CD8-positive, alpha-beta memory T cell (primary cell): ENCODE results near the gene MTR. TPM values are rescaled to one million over a fixed set of nuclear protein-coding genes. Genes with fewer than 3 reads are reported as not detected.

Experiments used
- CTCF ChIA-PET: fragments of 350-600 bp; sonication (Branson Sonifier 250); formaldehyde crosslinking; loops from one replicate; lab custom pipeline; 2021; ENCODE audit warnings: antibody characterized with exemption; lab: Charles Lee
- POLR2A ChIA-PET: fragments of 350-600 bp; sonication (Branson Sonifier 250); formaldehyde crosslinking; loops from one replicate; lab custom pipeline; 2021; ENCODE audit warnings: antibody characterized with exemption; lab: Charles Lee
- DNase-seq, 5 donors: peaks; one replicate each; pipeline versions ENCODE4 v3.0.0 to v3.0.0-alpha.2; 2020 to 2022; ENCODE audit warnings: mixed read lengths in 1 of 5
- H3K27ac ChIP-seq: one replicate; pipeline ENCODE4 v1.7.0; 2013; ENCODE audit warnings: low read depth, mild to moderate bottlenecking, low read length, moderate library complexity
- H3K27me3 ChIP-seq: 2 replicates; pipeline ENCODE4 v1.7.0; 2013; ENCODE audit warnings: low read length, mild to moderate bottlenecking; ENCODE audit not compliant: insufficient read depth, poor library complexity, severe bottlenecking
- H3K36me3 ChIP-seq: 2 replicates; pipeline ENCODE4 v1.7.0; 2013; ENCODE audit warnings: mild to moderate bottlenecking, low read length, moderate library complexity; ENCODE audit not compliant: insufficient read depth
- H3K4me1 ChIP-seq: 2 replicates; pipeline ENCODE4 v1.7.0; 2013; ENCODE audit warnings: mild to moderate bottlenecking, low read length, moderate library complexity; ENCODE audit not compliant: insufficient read depth
- H3K4me3 ChIP-seq: 2 replicates; pipeline ENCODE4 v1.7.0; 2013; ENCODE audit warnings: mild to moderate bottlenecking, low read length
- H3K9me3 ChIP-seq: 2 replicates; pipeline ENCODE4 v1.7.0; 2013; ENCODE audit warnings: mild to moderate bottlenecking, low read length
- H3K27ac Mint-ChIP-seq, 8 donors: one replicate each; pipeline ENCODE4 v1.8.0; 2020 to 2021; ENCODE audit warnings: mixed read lengths in 8 of 8, mild to moderate bottlenecking in 6 of 8, inconsistent platforms in 3 of 8, moderate library complexity in 3 of 8
- H3K27me3 Mint-ChIP-seq, 2 donors: one replicate each; pipeline ENCODE4 v1.8.0; 2020 to 2021; ENCODE audit warnings: mixed read lengths in 2 of 2, mild to moderate bottlenecking in 1 of 2, moderate library complexity in 1 of 2
- H3K36me3 Mint-ChIP-seq, 3 donors: one replicate each; pipeline ENCODE4 v1.8.0; 2020 to 2021; ENCODE audit warnings: mixed read lengths in 3 of 3, inconsistent platforms in 1 of 3, mild to moderate bottlenecking in 1 of 3
- H3K4me1 Mint-ChIP-seq, 3 donors: one replicate each; pipeline ENCODE4 v1.8.0; 2020 to 2021; ENCODE audit warnings: mixed read lengths in 3 of 3, inconsistent platforms in 1 of 3, mild to moderate bottlenecking in 1 of 3
- H3K4me3 Mint-ChIP-seq, 7 donors: one replicate each; pipeline ENCODE4 v1.8.0; 2020 to 2021; ENCODE audit warnings: mixed read lengths in 7 of 7, mild to moderate bottlenecking in 6 of 7, moderate library complexity in 4 of 7, inconsistent platforms in 2 of 7
- H3K9me3 Mint-ChIP-seq, 5 donors: one replicate each; pipeline ENCODE4 v1.8.0; 2020 to 2022; ENCODE audit warnings: mixed read lengths in 5 of 5, mild to moderate bottlenecking in 3 of 5, moderate library complexity in 2 of 5, inconsistent platforms in 1 of 5
- polyA plus RNA-seq: library from polyadenylated mRNA; unstranded; fragments of 300-500 nt; fragmentation: Illumina TruSeq; gene quantifications from one replicate; pipeline ENCODE4 v1.2.3, GENCODE V29; 2021
- total RNA-seq, 2 experiments: library from RNA; stranded (reverse); gene quantifications; one replicate each; pipeline ENCODE4 v1.2.3, GENCODE V29; 2021

Gene MTR
- total and polyA plus RNA-seq, 3 experiments from 2014 or later: 21.1 to 52.8 (median 48.0) TPM

- Histone ChIP-seq H3K9me3 (no peaks in the 10 kb centered on the region), H3K4me1 (no peaks in the 10 kb centered on the region), H3K27me3 (no peaks in the 10 kb centered on the region), H3K4me3 (no peak overlapping the region), H3K36me3 (no peaks in the 10 kb centered on the region), H3K27ac (no peak overlapping the region)
- DNase-seq: no peak
- no peaks in the 10 kb centered on the region for H3K36me3 Mint-ChIP-seq
- H3K4me3 Mint-ChIP-seq: no peak overlapping the region
- ChIA-PET POLR2A (no interaction called here), CTCF (interaction anchor here (1.2 kb wide), 1 partner anchor 59 kb away, joined by 3 read pairs; no protein-coding TSS in a partner anchor)
- H3K27me3 Mint-ChIP-seq: peaks cover 6 to 21% of the 10 kb centered on the region in 2 donors
- H3K27ac Mint-ChIP-seq: no peak overlapping the region
- peaks cover 0 to 5% (median 3%) of the 10 kb centered on the region in 3 donors for H3K4me1 Mint-ChIP-seq
- H3K9me3 Mint-ChIP-seq: no peaks in the 10 kb centered on the region
Observed at GRCh38 chr1:236762410-236762809, 32.7 kb upstream of the MTR start.

GRCh38 chr1:236765831-236766230, 29.3 kb upstream of the MTR start:
- H3K4me3 ChIP-seq: no peak overlapping the region
- Mint-ChIP-seq H3K4me3 (no peak overlapping the region), H3K27ac (no peak overlapping the region), H3K9me3 (no peaks in the 10 kb centered on the region), H3K4me1 (no peaks in the 10 kb centered on the region), H3K27me3 (peaks cover 8 to 43% of the 10 kb centered on the region in 2 donors), H3K36me3 (no peaks in the 10 kb centered on the region)
- no peak for DNase-seq
- no peaks in the 10 kb centered on the region for H3K27me3 ChIP-seq
- H3K4me1 ChIP-seq: no peaks in the 10 kb centered on the region
- ChIA-PET CTCF (no interaction called here), POLR2A (no interaction called here)
- no peaks in the 10 kb centered on the region for H3K36me3 ChIP-seq
- no peaks in the 10 kb centered on the region for H3K9me3 ChIP-seq
- no peak overlapping the region for H3K27ac ChIP-seq

- H3K27ac Mint-ChIP-seq: no peak overlapping the region
- H3K4me1 Mint-ChIP-seq: no peaks in the 10 kb centered on the region
- H3K9me3 ChIP-seq: no peaks in the 10 kb centered on the region
- H3K36me3 Mint-ChIP-seq: no peaks in the 10 kb centered on the region
- H3K4me3 ChIP-seq: no peak overlapping the region
- DNase-seq: no peak
- no peaks in the 10 kb centered on the region for H3K27me3 ChIP-seq
- no peaks in the 10 kb centered on the region for H3K4me1 ChIP-seq
- H3K27ac ChIP-seq: no peak overlapping the region
- ChIA-PET CTCF (no interaction called here), POLR2A (no interaction called here)
- H3K4me3 Mint-ChIP-seq: no peak overlapping the region
- no peaks in the 10 kb centered on the region for H3K9me3 Mint-ChIP-seq
- H3K36me3 ChIP-seq: no peaks in the 10 kb centered on the region
- H3K27me3 Mint-ChIP-seq: peaks cover 10 to 49% of the 10 kb centered on the region in 2 donors
Observed at GRCh38 chr1:236766506-236766905, 28.6 kb upstream of the MTR start.

- Histone ChIP-seq H3K36me3 (no peaks in the 10 kb centered on the region), H3K27me3 (no peaks in the 10 kb centered on the region), H3K9me3 (no peaks in the 10 kb centered on the region), H3K4me3 (no peak overlapping the region), H3K4me1 (no peaks in the 10 kb centered on the region), H3K27ac (no peak overlapping the region)
- ChIA-PET CTCF (interaction anchor here (1.6 kb wide), 1 partner anchor 8 kb away, joined by 7 read pairs; no protein-coding TSS in a partner anchor), POLR2A (no interaction called here)
- Mint-ChIP-seq H3K36me3 (no peaks in the 10 kb centered on the region), H3K4me3 (no peak overlapping the region), H3K27me3 (peaks cover 9 to 50% of the 10 kb centered on the region in 2 donors), H3K27ac (no peak overlapping the region), H3K9me3 (no peaks in the 10 kb centered on the region), H3K4me1 (no peaks in the 10 kb centered on the region)
- no peak for DNase-seq
Observed at GRCh38 chr1:236767276-236767675, 27.8 kb upstream of the MTR start.

DNA sequence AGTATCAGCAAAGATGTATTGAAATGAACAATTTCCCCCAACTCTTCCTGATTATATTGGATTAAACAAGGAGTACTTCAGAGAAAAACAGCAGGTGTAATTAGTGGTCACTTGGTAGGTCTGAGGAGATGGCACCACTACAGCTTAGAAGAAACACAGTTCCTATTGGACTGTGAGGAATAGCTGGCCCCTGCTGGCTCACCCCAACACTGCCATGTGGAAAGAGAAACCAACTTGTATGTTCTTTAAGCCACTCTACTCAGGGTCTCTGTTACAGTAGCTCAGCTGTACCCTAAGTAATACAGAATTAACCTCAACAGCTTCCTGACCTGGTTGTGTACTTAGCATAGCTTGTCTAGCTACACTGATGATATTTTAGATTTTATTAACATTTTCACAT, 26.5 kb upstream of the MTR start:
- Histone ChIP-seq H3K4me1 (no peaks in the 10 kb centered on the region), H3K36me3 (no peaks in the 10 kb centered on the region), H3K4me3 (no peak overlapping the region), H3K27ac (no peak overlapping the region), H3K9me3 (no peaks in the 10 kb centered on the region), H3K27me3 (peaks cover 3% of the 10 kb centered on the region)
- H3K27me3 Mint-ChIP-seq: peaks cover 9 to 54% of the 10 kb centered on the region in 2 donors
- no peak for DNase-seq
- H3K27ac Mint-ChIP-seq: no peak overlapping the region
- no peaks in the 10 kb centered on the region for H3K4me1 Mint-ChIP-seq
- ChIA-PET CTCF (interaction anchor here (1.6 kb wide), 1 partner anchor 9 kb away, joined by 7 read pairs; no protein-coding TSS in a partner anchor), POLR2A (interaction anchor here (0.5 kb wide), 1 partner anchor 168 kb away, joined by 3 read pairs; no protein-coding TSS in a partner anchor)
- H3K36me3 Mint-ChIP-seq: no peaks in the 10 kb centered on the region
- no peak overlapping the region for H3K4me3 Mint-ChIP-seq
- no peaks in the 10 kb centered on the region for H3K9me3 Mint-ChIP-seq

- no peak overlapping the region for H3K27ac ChIP-seq
- CTCF ChIA-PET: interaction anchor here (1.2 kb wide), 1 partner anchor 14 kb away, joined by 5 read pairs; no protein-coding TSS in a partner anchor
- H3K27ac Mint-ChIP-seq: no peak overlapping the region
- H3K4me1 ChIP-seq: no peaks in the 10 kb centered on the region
- no peaks in the 10 kb centered on the region for H3K4me1 Mint-ChIP-seq
- no peak for DNase-seq
- no peaks in the 10 kb centered on the region for H3K9me3 ChIP-seq
- no peaks in the 10 kb centered on the region for H3K36me3 ChIP-seq
- H3K4me3 ChIP-seq: no peak overlapping the region
- POLR2A ChIA-PET: no interaction called here
- H3K4me3 Mint-ChIP-seq: no peak overlapping the region
- H3K27me3 Mint-ChIP-seq: peaks cover 12 to 63% of the 10 kb centered on the region in 2 donors
- peaks cover 0 to 15% (median 0%) of the 10 kb centered on the region in 3 donors for H3K36me3 Mint-ChIP-seq
- H3K9me3 Mint-ChIP-seq: peaks cover 7 to 14% (median 8%) of the 10 kb centered on the region in 5 donors
- peaks cover 3% of the 10 kb centered on the region for H3K27me3 ChIP-seq
Observed at GRCh38 chr1:236773919-236774318, 21.2 kb upstream of the MTR start.

DNA sequence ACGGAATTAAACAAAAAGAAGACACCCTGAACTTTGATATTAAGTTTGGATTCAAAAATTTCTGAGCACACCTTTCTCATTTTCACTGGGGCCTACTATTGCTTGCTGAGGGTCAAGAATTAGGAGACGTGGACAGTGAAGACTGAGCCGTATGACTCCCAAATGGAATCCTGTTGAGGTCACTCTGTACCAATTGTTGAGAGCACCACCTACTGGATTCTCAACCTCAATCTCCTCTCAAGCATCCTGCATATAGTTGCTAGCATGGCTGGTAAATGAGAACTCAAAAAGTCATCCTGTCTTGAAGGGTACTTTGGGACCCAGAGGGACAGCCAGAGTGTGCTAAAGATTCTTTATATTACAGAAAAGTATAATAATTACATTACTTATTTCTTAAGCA, 20.2 kb upstream of the MTR start:
- CTCF ChIA-PET: no interaction called here
- Mint-ChIP-seq H3K4me1 (no peaks in the 10 kb centered on the region), H3K36me3 (peaks cover 0 to 22% (median 2%) of the 10 kb centered on the region in 3 donors), H3K27ac (no peak overlapping the region), H3K4me3 (no peak overlapping the region), H3K27me3 (peaks cover 22 to 63% of the 10 kb centered on the region in 2 donors), H3K9me3 (peaks cover 12 to 24% (median 14%) of the 10 kb centered on the region in 5 donors)
- Histone ChIP-seq H3K4me1 (no peaks in the 10 kb centered on the region), H3K27me3 (peaks cover 3% of the 10 kb centered on the region), H3K9me3 (no peaks in the 10 kb centered on the region), H3K36me3 (no peaks in the 10 kb centered on the region), H3K27ac (no peak overlapping the region), H3K4me3 (no peak overlapping the region)
- DNase-seq: no peak
- POLR2A ChIA-PET: no interaction called here

GRCh38 chr1:236779312-236779711, 15.8 kb upstream of the MTR start:
- ChIA-PET CTCF (no interaction called here), POLR2A (interaction anchor here (0.6 kb wide), 1 partner anchor 262 kb away, joined by 4 read pairs; no protein-coding TSS in a partner anchor)
- Mint-ChIP-seq H3K9me3 (peaks cover 12 to 24% (median 14%) of the 10 kb centered on the region in 5 donors), H3K4me1 (no peaks in the 10 kb centered on the region), H3K4me3 (no peak overlapping the region), H3K27ac (no peak overlapping the region), H3K36me3 (peaks cover 0 to 22% (median 2%) of the 10 kb centered on the region in 3 donors), H3K27me3 (peaks cover 19 to 50% of the 10 kb centered on the region in 2 donors)
- no peak for DNase-seq
- Histone ChIP-seq H3K27ac (no peak overlapping the region), H3K9me3 (no peaks in the 10 kb centered on the region), H3K27me3 (no peaks in the 10 kb centered on the region), H3K36me3 (no peaks in the 10 kb centered on the region), H3K4me3 (no peak overlapping the region), H3K4me1 (no peaks in the 10 kb centered on the region)
